Gastroesophageal sphincter (tissue), 4 donors: ENCODE data around the gene DPEP1. TPM values are rescaled to one million over a fixed set of nuclear protein-coding genes. Genes with fewer than 3 reads are reported as not detected.

Source experiments
- ATAC-seq: fragments of 150-250 bp; one replicate; pipeline ENCODE4 v1.9.1; 2016; ENCODE audit warnings: mild to moderate bottlenecking, moderate library complexity
- H3K27ac ChIP-seq, 4 donors: fragments of 200-600 bp; sonication (generic) in 3 of 4; 1 replicate in 3 of 4; 2 replicates in 1 of 4; pipeline ENCODE4 v1.5.1; 2016 to 2019
- H3K27me3 ChIP-seq: fragments of 200-600 bp; sonication (generic); one replicate; pipeline ENCODE4 v1.5.1; 2019
- H3K36me3 ChIP-seq, 2 donors: fragments of 200-600 bp; sonication (generic); one replicate each; pipeline ENCODE4 v1.5.1; 2019; ENCODE audit warnings: control low read depth in 1 of 2
- H3K4me1 ChIP-seq, 3 donors: fragments of 200-600 bp; sonication (generic); 1 replicate in 2 of 3; 2 replicates in 1 of 3; pipeline ENCODE4 v1.5.1; 2016 to 2019; ENCODE audit warnings: control low read depth in 2 of 3
- H3K4me3 ChIP-seq, 2 donors: fragments of 200-600 bp; sonication (generic); one replicate each; pipeline ENCODE4 v1.5.1; 2019; ENCODE audit warnings: mild to moderate bottlenecking in 1 of 2, moderate library complexity in 1 of 2
- H3K9me3 ChIP-seq, 3 donors: fragments of 200-600 bp; sonication (generic); one replicate each; pipeline ENCODE4 v1.5.1; 2017 to 2019; ENCODE audit warnings: control low read depth in 2 of 3
- EP300 ChIP-seq: sonication (generic); formaldehyde crosslinking; IDR thresholded peaks from one replicate; pipeline ENCODE4 v1.6.1; 2017; ENCODE audit warnings: antibody characterized with exemption, mild to moderate bottlenecking
- POLR2A ChIP-seq, 2 donors: fragments of 450-650 bp; IDR thresholded peaks; one replicate each; pipeline ENCODE4 v1.6.1; 2017; ENCODE audit warnings: antibody characterized with exemption in 2 of 2, mild to moderate bottlenecking in 2 of 2, moderate library complexity in 1 of 2
- POLR2AphosphoS5 ChIP-seq: sonication (generic); formaldehyde crosslinking; IDR thresholded peaks from one replicate; pipeline ENCODE4 v1.6.1; 2017; ENCODE audit warnings: antibody characterized with exemption
- WGBS, 2 donors: methylation state at CpG; one replicate each; pipeline ENCODE4 v1.1.5; 2018; ENCODE audit warnings: low coverage in 1 of 2; 5-methylcytosine and 5-hydroxymethylcytosine counted together
- total RNA-seq, 4 donors: library from RNA; depleted of rRNA; stranded (reverse); fragments of >200 nt; gene quantifications; one replicate each; pipeline ENCODE4 v1.1.0, GENCODE V29; 2016
- TF ChIP-seq, protein P1 (sequence below), 4 experiments: fragments of 200-600 bp in 2 of 4; fragments of 450-650 bp in 2 of 4; sonication (generic) in 1 of 4; IDR thresholded peaks; one replicate each; pipeline ENCODE4 v1.5.1; 2017 to 2019; ENCODE audit warnings: antibody characterized with exemption in 4 of 4, mild to moderate bottlenecking in 2 of 4, moderate library complexity in 2 of 4

Gene DPEP1
- total RNA-seq, 4 donors from 2014 or later = 0.54 TPM; not detected in 3

GRCh38 chr16:89612415-89613166, 851 bp upstream of the DPEP1 start:
- Histone ChIP-seq H3K27ac (no peak overlapping the region), H3K4me3 (no peak overlapping the region), H3K27me3 (peaks cover 86% of the 10 kb centered on the region), H3K36me3 (no peaks in the 10 kb centered on the region), H3K9me3 (no peaks in the 10 kb centered on the region), H3K4me1 (no peaks in the 10 kb centered on the region)
- TF ChIP-seq POLR2A (IDR thresholded peaks at IDR 0.05) (no peak), POLR2AphosphoS5 (no peak)
- ATAC-seq = no peak
- WGBS, 2 donors = 68 to 81% methylated on average over 15 to 20 of the region's 20 CpGs

- ATAC-seq = no peak
- no peak overlapping the region for H3K4me3 ChIP-seq
- H3K4me1 ChIP-seq = no peaks in the 10 kb centered on the region
- no peaks in the 10 kb centered on the region for H3K36me3 ChIP-seq
- 73 to 74% methylated on average over 4 to 6 of the region's 22 CpGs for WGBS, 2 donors
- TF ChIP-seq, protein P1, sequence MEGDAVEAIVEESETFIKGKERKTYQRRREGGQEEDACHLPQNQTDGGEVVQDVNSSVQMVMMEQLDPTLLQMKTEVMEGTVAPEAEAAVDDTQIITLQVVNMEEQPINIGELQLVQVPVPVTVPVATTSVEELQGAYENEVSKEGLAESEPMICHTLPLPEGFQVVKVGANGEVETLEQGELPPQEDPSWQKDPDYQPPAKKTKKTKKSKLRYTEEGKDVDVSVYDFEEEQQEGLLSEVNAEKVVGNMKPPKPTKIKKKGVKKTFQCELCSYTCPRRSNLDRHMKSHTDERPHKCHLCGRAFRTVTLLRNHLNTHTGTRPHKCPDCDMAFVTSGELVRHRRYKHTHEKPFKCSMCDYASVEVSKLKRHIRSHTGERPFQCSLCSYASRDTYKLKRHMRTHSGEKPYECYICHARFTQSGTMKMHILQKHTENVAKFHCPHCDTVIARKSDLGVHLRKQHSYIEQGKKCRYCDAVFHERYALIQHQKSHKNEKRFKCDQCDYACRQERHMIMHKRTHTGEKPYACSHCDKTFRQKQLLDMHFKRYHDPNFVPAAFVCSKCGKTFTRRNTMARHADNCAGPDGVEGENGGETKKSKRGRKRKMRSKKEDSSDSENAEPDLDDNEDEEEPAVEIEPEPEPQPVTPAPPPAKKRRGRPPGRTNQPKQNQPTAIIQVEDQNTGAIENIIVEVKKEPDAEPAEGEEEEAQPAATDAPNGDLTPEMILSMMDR (IDR thresholded peaks at IDR 0.05) = no peak
- TF ChIP-seq POLR2A (IDR thresholded peaks at IDR 0.05) = no peak
- no peak for TF ChIP-seq POLR2AphosphoS5
- no peak for TF ChIP-seq EP300
- H3K27ac ChIP-seq = no peak overlapping the region
- peaks cover 85% of the 10 kb centered on the region for H3K27me3 ChIP-seq
- H3K9me3 ChIP-seq = no peaks in the 10 kb centered on the region
These were observed 565 bp downstream of the DPEP1 start for GRCh38 chr16:89613954-89614459.

GRCh38 chr16:89615176-89615575, 1.7 kb downstream of the DPEP1 start:
- H3K27me3 ChIP-seq = peaks cover 87% of the 10 kb centered on the region
- TF ChIP-seq POLR2A (IDR thresholded peaks at IDR 0.05) (no peak), EP300 (no peak), POLR2AphosphoS5 (no peak)
- TF ChIP-seq, protein P1 (IDR thresholded peaks at IDR 0.05) = no peak
- no CpG with 5 or more reads among the region's 13 CpGs for WGBS, 2 donors

DNA sequence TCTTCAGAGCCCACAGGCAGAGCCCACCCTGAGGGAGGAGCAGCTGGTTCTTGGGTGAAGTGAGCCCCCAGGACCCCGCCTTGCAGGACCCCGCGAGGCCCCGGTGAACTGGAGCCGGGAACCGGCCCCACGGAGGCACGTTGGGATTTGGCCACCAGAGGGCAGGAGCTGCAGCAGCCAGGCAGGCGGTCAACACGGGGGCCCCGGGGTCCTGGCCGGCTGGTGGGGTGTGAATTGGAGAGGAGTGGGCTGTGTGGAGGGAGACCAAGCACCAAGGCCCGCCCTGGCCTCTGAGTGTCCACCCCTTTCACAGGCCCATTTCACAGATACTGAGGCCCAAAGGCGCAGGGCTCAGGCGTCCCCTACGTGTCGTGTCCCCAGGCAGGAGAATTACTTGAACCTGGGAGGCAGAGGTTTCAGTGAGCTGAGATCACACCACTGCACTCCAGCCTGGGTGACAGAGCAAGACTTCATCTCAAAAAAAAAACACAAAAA, 2.2 kb downstream of the DPEP1 start:
- Histone ChIP-seq H3K4me1 (no peaks in the 10 kb centered on the region), H3K4me3 (no peak overlapping the region), H3K27me3 (peaks cover 90% of the 10 kb centered on the region), H3K27ac (no peak overlapping the region), H3K9me3 (no peaks in the 10 kb centered on the region), H3K36me3 (no peaks in the 10 kb centered on the region)
- ATAC-seq = no peak
- TF ChIP-seq, protein P1 (IDR thresholded peaks at IDR 0.05) = peak in 3 of 4 experiments; percentile 4 to 76 (median 22)
- no peak for TF ChIP-seq POLR2AphosphoS5
- WGBS, 2 donors = no CpG with 5 or more reads among the region's 17 CpGs

More at GRCh38 chr16:89615176-89615575, 1.7 kb downstream of the DPEP1 start:
- H3K36me3 ChIP-seq = no peaks in the 10 kb centered on the region
- ATAC-seq = no peak
- H3K9me3 ChIP-seq = no peaks in the 10 kb centered on the region
- no peak overlapping the region for H3K27ac ChIP-seq
- no peak overlapping the region for H3K4me3 ChIP-seq
- H3K4me1 ChIP-seq = no peaks in the 10 kb centered on the region

DNA sequence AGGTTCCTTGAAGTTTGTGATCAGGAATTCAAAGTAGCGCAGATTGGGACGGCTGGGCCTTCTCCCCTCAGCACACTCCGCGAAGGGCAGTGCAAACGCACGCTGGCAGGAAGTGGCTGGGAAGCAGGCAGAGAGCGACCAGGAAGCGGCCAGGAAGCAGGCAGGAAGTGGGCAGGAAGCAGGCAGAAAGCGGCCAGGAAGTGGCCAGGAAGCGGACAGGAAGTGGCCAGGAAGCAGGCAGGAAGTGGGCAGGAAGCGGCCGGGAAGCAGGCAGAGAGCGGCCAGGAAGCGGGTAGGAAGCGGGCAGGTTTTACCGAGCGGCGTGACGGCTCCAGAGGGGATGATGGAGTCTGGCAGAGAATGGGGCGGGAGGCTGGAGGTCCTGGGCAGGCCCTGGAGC, 3.2 kb downstream of the DPEP1 start:
- no peak overlapping the region for H3K27ac ChIP-seq
- WGBS, 2 donors = 72% methylated on average over 20 of the region's 20 CpGs; no CpG with 5 or more reads in 1 of the 2 donors
- peaks cover 91% of the 10 kb centered on the region for H3K27me3 ChIP-seq
- no peak overlapping the region for H3K4me3 ChIP-seq
- H3K9me3 ChIP-seq = no peaks in the 10 kb centered on the region
- H3K36me3 ChIP-seq = no peaks in the 10 kb centered on the region
- H3K4me1 ChIP-seq = no peaks in the 10 kb centered on the region
- ATAC-seq = no peak
- TF ChIP-seq POLR2A (IDR thresholded peaks at IDR 0.05) (no peak), EP300 (no peak), POLR2AphosphoS5 (no peak)
- TF ChIP-seq, protein P1 (IDR thresholded peaks at IDR 0.05) = no peak
